T-helper 2 cell (primary cell): ENCODE data around the gene UBFD1.
"Not testable (repeated sequence)": the region's sequence is repeated elsewhere in the genome, so short reads cannot be mapped to it uniquely, and the experiment has no call there.

ENCODE experiments used
- DNase-seq, 5 experiments: peaks; one replicate each; pipeline versions ENCODE4 v3.0.0 to v3.0.0-alpha.2; 2012 to 2022

The UBFD1 gene

GRCh38 chr16:23570992-23571632 is 13.6 kb downstream of the UBFD1 start:
- no peak for DNase-seq

- DNase-seq, result no peak
Measured at GRCh38 chr16:23571895-23572294, 14.4 kb downstream of the UBFD1 start.

GRCh38 chr16:23572394-23572793 is 14.9 kb downstream of the UBFD1 start:
- no peak for DNase-seq

GRCh38 chr16:23573817-23574216 is 16.3 kb downstream of the UBFD1 start:
- DNase-seq, result no peak

- no peak for DNase-seq
Measured at GRCh38 chr16:23575834-23576233, 18.3 kb downstream of the UBFD1 start.

- DNase-seq, result no peak
Measured at GRCh38 chr16:23577493-23577892, 20.0 kb downstream of the UBFD1 start.

GRCh38 chr16:23578101-23578830 is 20.7 kb downstream of the UBFD1 start:
- DNase-seq, result no peak

GRCh38 chr16:23579371-23579770 is 21.8 kb downstream of the UBFD1 start:
- DNase-seq, result no peak

GRCh38 chr16:23580391-23580790 is 22.9 kb downstream of the UBFD1 start:
- no peak for DNase-seq

GRCh38 chr16:23581764-23582163 is 24.2 kb downstream of the UBFD1 start:
- no peak for DNase-seq

- not testable (repeated sequence) for DNase-seq
Measured at GRCh38 chr16:23583271-23583670, 25.7 kb downstream of the UBFD1 start.

GRCh38 chr16:23584186-23585076 is 26.9 kb downstream of the UBFD1 start:
- no peak for DNase-seq

- DNase-seq, result no peak
Measured at GRCh38 chr16:23587726-23588125, 30.2 kb downstream of the UBFD1 start.

GRCh38 chr16:23590181-23590580 is 32.7 kb downstream of the UBFD1 start:
- DNase-seq, result no peak

GRCh38 chr16:23594186-23594585 is 36.7 kb downstream of the UBFD1 start:
- no peak for DNase-seq

- DNase-seq, result no peak
Measured at GRCh38 chr16:23595246-23595950, 37.9 kb downstream of the UBFD1 start.

- peak; percentile 77 to 93 (median 85) for DNase-seq
Measured at GRCh38 chr16:23595951-23596720, 38.6 kb downstream of the UBFD1 start, which contains the start of gene NDUFAB1. TSS of gene NDUFAB1 (minus strand) at chr16:23596316. CDS start at chr16:23596290, 26 bp downstream.

- peak in 1 of 5 experiments; percentile 48 for DNase-seq
Measured at GRCh38 chr16:23597003-23597756, 39.7 kb downstream of the UBFD1 start.

GRCh38 chr16:23607726-23608125 is 50.2 kb downstream of the UBFD1 start:
- no peak for DNase-seq

GRCh38 chr16:23608194-23608593 is 50.7 kb downstream of the UBFD1 start:
- no peak for DNase-seq

- no peak for DNase-seq
Measured at GRCh38 chr16:23609929-23610328, 52.4 kb downstream of the UBFD1 start.
